SJSA1 (cell line): ENCODE data around the gene SNRPN. TPM values are rescaled to one million over a fixed set of nuclear protein-coding genes. Genes with fewer than 3 reads are reported as not detected.

Experiments used
- DNase-seq, 2 experiments: peaks; one replicate each; pipeline ENCODE4 v3.0.0-alpha.2; 2015 to 2020; ENCODE audit warnings: low spot score in 2 of 2, low read depth in 1 of 2
- H3K27ac ChIP-seq: fragments of 250-450 bp; sonication (Bioruptor Pico); 2 replicates; pipeline ENCODE4 v1.5.1; 2020; ENCODE audit warnings: mild to moderate bottlenecking, moderate library complexity
- H3K27me3 ChIP-seq: fragments of 250-450 bp; sonication (Bioruptor Pico); replicated peaks from 2 replicates; pipeline ENCODE4 v1.5.1; 2020; ENCODE audit warnings: mild to moderate bottlenecking, moderate library complexity
- H3K36me3 ChIP-seq: fragments of 250-450 bp; sonication (Bioruptor Pico); 2 replicates; pipeline ENCODE4 v1.5.1; 2020; ENCODE audit warnings: mild to moderate bottlenecking
- H3K4me1 ChIP-seq: fragments of 250-450 bp; sonication (Bioruptor Pico); replicated peaks from 2 replicates; pipeline ENCODE4 v1.6.1; 2021; ENCODE audit warnings: mild to moderate bottlenecking
- H3K4me3 ChIP-seq: fragments of 250-450 bp; sonication (Bioruptor Pico); 2 replicates; pipeline ENCODE4 v1.5.1; 2020; ENCODE audit warnings: mild to moderate bottlenecking
- H3K9me3 ChIP-seq: fragments of 250-450 bp; sonication (Bioruptor Pico); replicated peaks from 2 replicates; pipeline ENCODE4 v1.5.1; 2020; ENCODE audit warnings: mild to moderate bottlenecking
- total RNA-seq: library from RNA; depleted of rRNA; stranded (reverse); fragments of >200 nt; shearing (Covaris generic); gene quantifications from 2 replicates; pipeline ENCODE4 v1.2.3, GENCODE V29; 2014; rRNA removed

The SNRPN gene
- total RNA-seq, 1 experiment from 2014 or later: 104 TPM

GRCh38 chr15:24986653-24987052 is 31.9 kb downstream of the SNRPN start:
- no peaks in the 10 kb centered on the region for H3K4me1 ChIP-seq
- H3K27me3 ChIP-seq: no peaks in the 10 kb centered on the region
- no peaks in the 10 kb centered on the region; the same call in 1 of the 2 replicates for H3K9me3 ChIP-seq
- no peak for DNase-seq
- no peak overlapping the region for H3K27ac ChIP-seq
- no peak overlapping the region for H3K4me3 ChIP-seq
- peaks cover 11% of the 10 kb centered on the region for H3K36me3 ChIP-seq

- H3K9me3 ChIP-seq: peaks cover 5% of the 10 kb centered on the region; the same call in 1 of the 2 replicates
These were observed 64.6 kb downstream of the SNRPN start for GRCh38 chr15:25019434-25019833.

GRCh38 chr15:25022233-25022632 is 67.4 kb downstream of the SNRPN start:
- H3K27ac ChIP-seq: no peak overlapping the region
- H3K36me3 ChIP-seq: no peaks in the 10 kb centered on the region
- DNase-seq: no peak
- H3K4me3 ChIP-seq: no peak overlapping the region
- no peaks in the 10 kb centered on the region for H3K27me3 ChIP-seq
- no peaks in the 10 kb centered on the region for H3K4me1 ChIP-seq
- peaks cover 5% of the 10 kb centered on the region; the same call in 1 of the 2 replicates for H3K9me3 ChIP-seq

More at GRCh38 chr15:25019434-25019833, 64.6 kb downstream of the SNRPN start:
- Histone ChIP-seq H3K4me1 (no peaks in the 10 kb centered on the region), H3K4me3 (no peak overlapping the region), H3K27me3 (no peaks in the 10 kb centered on the region), H3K27ac (no peak overlapping the region), H3K36me3 (no peaks in the 10 kb centered on the region)
- no peak for DNase-seq

Other genes with a start within 250 kb of the SNRPN start
- gene SNURF, start within 50 bp of the SNRPN start, total RNA-seq: 1.4 and 3.6 TPM in 2 replicates